ENCODE data around the gene CEP250.
"Not testable (repeated sequence)": the region's sequence is repeated elsewhere in the genome, so short reads cannot be mapped to it uniquely, and the experiment has no call there.

GRCh38 chr20:35517767-35518166 is 62.4 kb downstream of the CEP250 start:
- not testable (repeated sequence) for TF ChIP-seq CTCF, EP300 (IDR thresholded peaks at IDR 0.05)
